D721Med (cell line): ENCODE measurements around the gene PHLPP2.
A peak's percentile ranks its signal among the peaks of the same experiment; 100 is the strongest.
"Not testable (repeated sequence)": the region's sequence is repeated elsewhere in the genome, so short reads cannot be mapped to it uniquely, and the experiment has no call there.

Experiments used
- DNase-seq: peaks from one replicate; pipeline ENCODE4 v3.0.0; 2011; ENCODE audit warnings: low spot score; ENCODE audit not compliant: insufficient read length
- FAIRE-seq: peaks from 2 replicates; lab custom pipeline; 2011; peaks lifted over from hg19 to GRCh38; lab: Jason Lieb, UNC
- TF ChIP-seq, protein P1 (sequence below): IDR thresholded peaks from 2 replicates; pipeline ENCODE4 v1.5.1; 2012; ENCODE audit warnings: mild to moderate bottlenecking, control low read depth; ENCODE audit not compliant: insufficient read depth; ENCODE audit errors: missing control alignments

The PHLPP2 gene

GRCh38 chr16:71623597-71623996 lies 100.9 kb downstream of the PHLPP2 start:
- DNase-seq (no peak), FAIRE-seq (no peak)
- TF ChIP-seq, protein P1, sequence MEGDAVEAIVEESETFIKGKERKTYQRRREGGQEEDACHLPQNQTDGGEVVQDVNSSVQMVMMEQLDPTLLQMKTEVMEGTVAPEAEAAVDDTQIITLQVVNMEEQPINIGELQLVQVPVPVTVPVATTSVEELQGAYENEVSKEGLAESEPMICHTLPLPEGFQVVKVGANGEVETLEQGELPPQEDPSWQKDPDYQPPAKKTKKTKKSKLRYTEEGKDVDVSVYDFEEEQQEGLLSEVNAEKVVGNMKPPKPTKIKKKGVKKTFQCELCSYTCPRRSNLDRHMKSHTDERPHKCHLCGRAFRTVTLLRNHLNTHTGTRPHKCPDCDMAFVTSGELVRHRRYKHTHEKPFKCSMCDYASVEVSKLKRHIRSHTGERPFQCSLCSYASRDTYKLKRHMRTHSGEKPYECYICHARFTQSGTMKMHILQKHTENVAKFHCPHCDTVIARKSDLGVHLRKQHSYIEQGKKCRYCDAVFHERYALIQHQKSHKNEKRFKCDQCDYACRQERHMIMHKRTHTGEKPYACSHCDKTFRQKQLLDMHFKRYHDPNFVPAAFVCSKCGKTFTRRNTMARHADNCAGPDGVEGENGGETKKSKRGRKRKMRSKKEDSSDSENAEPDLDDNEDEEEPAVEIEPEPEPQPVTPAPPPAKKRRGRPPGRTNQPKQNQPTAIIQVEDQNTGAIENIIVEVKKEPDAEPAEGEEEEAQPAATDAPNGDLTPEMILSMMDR = no peak

GRCh38 chr16:71622088-71622487 lies 102.4 kb downstream of the PHLPP2 start:
- no peak for DNase-seq
- FAIRE-seq = no peak
- TF ChIP-seq, protein P1 = no peak

DNA sequence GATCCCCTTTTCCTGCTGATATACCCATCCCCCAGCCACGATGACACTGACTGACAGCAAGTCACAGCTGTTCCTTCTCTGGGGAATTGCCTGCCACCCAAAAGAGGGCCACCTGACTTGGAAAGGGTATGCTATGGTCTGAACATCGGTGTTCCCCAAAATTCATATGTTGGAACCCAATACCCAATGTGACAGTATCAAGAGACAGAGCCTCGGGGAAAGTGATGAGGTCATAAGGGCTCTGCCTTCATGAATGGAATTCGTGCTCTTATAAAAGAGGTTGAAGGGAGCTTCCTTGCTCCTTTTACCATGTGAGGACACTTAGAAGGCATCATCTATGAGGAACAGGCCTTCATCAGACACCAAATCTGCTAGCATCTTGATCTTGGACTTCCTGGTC lies 106.1 kb downstream of the PHLPP2 start:
- DNase-seq = no peak
- TF ChIP-seq, protein P1 = no peak

DNA sequence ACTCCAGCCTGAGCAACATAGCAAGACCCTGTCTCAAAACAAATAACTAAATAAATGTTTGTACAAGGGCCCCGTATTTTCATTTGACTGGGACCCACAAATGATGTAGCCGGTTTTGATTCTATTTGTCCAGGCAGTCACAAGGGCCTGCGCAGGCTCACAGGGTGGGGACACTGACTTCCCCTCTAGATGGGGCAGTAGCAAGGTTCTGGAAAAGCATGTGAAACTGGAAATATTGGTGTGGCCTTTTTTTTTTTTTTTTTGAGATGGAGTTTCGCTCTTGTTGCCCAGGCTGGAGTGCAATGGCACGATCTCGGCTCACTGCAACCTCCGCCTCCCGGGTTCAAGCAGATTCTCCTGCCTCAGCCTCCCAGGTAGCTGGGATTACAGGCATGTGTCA lies 109.5 kb downstream of the PHLPP2 start:
- not testable (repeated sequence) for DNase-seq, FAIRE-seq

More for the DNA sequence above, 106.1 kb downstream of the PHLPP2 start:
- FAIRE-seq = no peak

- FAIRE-seq = no peak
- TF ChIP-seq, protein P1 = peak; percentile 69
- peak; percentile 56 for DNase-seq
Measured at GRCh38 chr16:71610936-71611871, 113.3 kb downstream of the PHLPP2 start.

GRCh38 chr16:71610447-71610846 lies 114.1 kb downstream of the PHLPP2 start:
- FAIRE-seq = no peak
- TF ChIP-seq, protein P1 = no peak
- DNase-seq = no peak

DNA sequence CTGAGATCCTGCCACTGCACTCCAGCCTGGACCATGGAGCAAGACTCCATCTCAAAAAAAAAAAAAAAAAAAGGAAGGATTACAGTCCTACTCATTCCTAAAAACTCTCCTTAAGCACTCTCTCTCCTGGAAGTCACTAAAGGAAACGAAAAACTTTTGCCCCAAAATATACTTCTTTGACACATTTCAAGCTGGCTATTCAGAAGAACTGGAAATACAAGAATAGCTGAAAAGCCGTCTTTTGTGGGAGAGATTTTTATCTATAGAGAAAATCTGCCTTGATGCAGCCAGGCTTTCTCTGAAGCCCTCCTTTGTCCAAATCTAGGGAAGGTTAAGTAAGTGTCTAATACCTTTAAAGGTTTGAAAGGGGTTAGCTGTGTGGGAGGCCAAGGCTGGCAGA lies 115.4 kb downstream of the PHLPP2 start:
- DNase-seq = no peak
- TF ChIP-seq, protein P1 = no peak
- FAIRE-seq = no peak
